Measurements from ENCODE around the gene SAA2. TPM values are rescaled to one million over a fixed set of nuclear protein-coding genes. Genes with fewer than 3 reads are reported as not detected.

Gene SAA2
- total RNA-seq, 4 donors from 2014 or later: 1.1 to 4.4 TPM; not detected in 2

Small RNAs within 50 kb of the gene (small RNA-seq; reads per million reads assigned to genes)
- gene RNA5SP333 (0 reads per million in 4 donors), gene RNA5SP334 (0 reads per million in 4 donors)

Other genes with a start within 250 kb of the SAA2 start
- 10 to 100 TPM; 11.6 to 28.9 (median 19.1) TPM for gene SERGEF, start 235.6 kb downstream of the SAA2 start, total RNA-seq
- gene TPH1, start 202.4 kb downstream of the SAA2 start, total RNA-seq: 10 to 100 TPM in 2 of 4 donors, 1 to 10 TPM in 2; 1.1 to 18.3 (median 8.5) TPM
- 10 to 100 TPM; 11.5 to 23.0 (median 12.7) TPM for gene SAAL1, start 142.6 kb downstream of the SAA2 start, total RNA-seq
- not detected for gene MRGPRX3, start 116.1 kb downstream of the SAA2 start, total RNA-seq
- gene MRGPRX4, start 75.8 kb downstream of the SAA2 start, total RNA-seq: not detected
- gene SAA4, start 11.9 kb downstream of the SAA2 start, total RNA-seq: not detected
- 10 to 100 TPM in 2 of 4 donors, 1 to 10 TPM in 1, not detected in 1; 6.0 to 38.9 (median 17.1) TPM for gene SAA1, start 17.6 kb upstream of the SAA2 start, total RNA-seq
- 10 to 100 TPM in 3 of 4 donors, 1 to 10 TPM in 1; 3.0 to 18.9 (median 14.2) TPM for gene HPS5, start 73.5 kb upstream of the SAA2 start, total RNA-seq
- gene GTF2H1, start 73.9 kb upstream of the SAA2 start, total RNA-seq: 100 to 1,000 TPM in 1 of 4 donors, 10 to 100 TPM in 3; 46.6 to 147 (median 60.0) TPM
- gene LDHA, start 145.9 kb upstream of the SAA2 start, total RNA-seq: 100 to 1,000 TPM; 292 to 386 (median 318) TPM
- gene LDHC, start 163.7 kb upstream of the SAA2 start, total RNA-seq: not detected
- gene LDHAL6A, start 207.2 kb upstream of the SAA2 start, total RNA-seq: not detected

Measured in transverse colon (tissue), 4 donors.